ENCODE data around the gene NELFB.
A peak's percentile ranks its signal among the peaks of the same experiment; 100 is the strongest.

NELFB gene

DNA sequence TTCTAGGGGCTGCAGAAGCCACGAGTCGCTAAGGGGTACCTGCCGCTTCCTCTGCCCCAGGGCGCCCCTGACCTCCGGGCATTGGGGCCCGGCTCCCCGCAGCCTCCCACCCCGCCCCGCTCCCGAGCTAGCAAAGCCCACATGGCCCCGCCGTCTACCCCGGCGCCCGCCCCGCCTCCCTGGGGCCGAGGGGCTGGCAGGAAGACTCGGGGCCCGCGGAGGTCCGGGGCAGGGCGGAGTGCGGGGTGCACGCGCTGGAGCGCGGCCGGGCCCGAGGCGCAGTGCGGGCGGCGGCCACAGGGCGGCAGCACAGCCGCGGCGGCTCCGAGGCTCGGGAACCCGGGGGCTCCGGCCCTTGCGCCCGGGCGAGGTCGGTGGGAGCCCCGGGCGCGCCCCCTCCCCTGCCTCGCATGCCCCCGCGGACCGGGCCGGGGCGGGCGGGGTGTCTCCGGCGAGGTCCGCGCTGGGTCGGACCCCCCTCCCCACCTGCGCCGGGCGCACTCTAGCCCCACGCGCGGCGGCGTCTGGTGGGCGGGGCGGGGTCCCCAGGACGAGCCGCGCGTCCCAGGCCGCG lies 40.2 kb downstream of the NELFB start:
- Histone ChIP-seq H3K4me3 (peak overlapping the region; percentile 30 to 44), H3K27me3 (peaks cover 10 to 80% of the 10 kb centered on the region in 2 donors), H3K36me3 (no peaks in the 10 kb centered on the region), H3K9me3 (peaks cover 0 to 6% (median 0%) of the 10 kb centered on the region in 3 donors), H3K27ac (no peak overlapping the region), H3K4me1 (peaks cover 0 to 44% (median 25%) of the 10 kb centered on the region in 4 donors)
- intact Hi-C loops (cut with DNase I; ENCODE audit: low total_unique reads): no loop called here
- no peak for DNase-seq
- TF ChIP-seq, protein P1, sequence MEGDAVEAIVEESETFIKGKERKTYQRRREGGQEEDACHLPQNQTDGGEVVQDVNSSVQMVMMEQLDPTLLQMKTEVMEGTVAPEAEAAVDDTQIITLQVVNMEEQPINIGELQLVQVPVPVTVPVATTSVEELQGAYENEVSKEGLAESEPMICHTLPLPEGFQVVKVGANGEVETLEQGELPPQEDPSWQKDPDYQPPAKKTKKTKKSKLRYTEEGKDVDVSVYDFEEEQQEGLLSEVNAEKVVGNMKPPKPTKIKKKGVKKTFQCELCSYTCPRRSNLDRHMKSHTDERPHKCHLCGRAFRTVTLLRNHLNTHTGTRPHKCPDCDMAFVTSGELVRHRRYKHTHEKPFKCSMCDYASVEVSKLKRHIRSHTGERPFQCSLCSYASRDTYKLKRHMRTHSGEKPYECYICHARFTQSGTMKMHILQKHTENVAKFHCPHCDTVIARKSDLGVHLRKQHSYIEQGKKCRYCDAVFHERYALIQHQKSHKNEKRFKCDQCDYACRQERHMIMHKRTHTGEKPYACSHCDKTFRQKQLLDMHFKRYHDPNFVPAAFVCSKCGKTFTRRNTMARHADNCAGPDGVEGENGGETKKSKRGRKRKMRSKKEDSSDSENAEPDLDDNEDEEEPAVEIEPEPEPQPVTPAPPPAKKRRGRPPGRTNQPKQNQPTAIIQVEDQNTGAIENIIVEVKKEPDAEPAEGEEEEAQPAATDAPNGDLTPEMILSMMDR (IDR thresholded peaks at IDR 0.05): peak; percentile 21 to 63

DNA sequence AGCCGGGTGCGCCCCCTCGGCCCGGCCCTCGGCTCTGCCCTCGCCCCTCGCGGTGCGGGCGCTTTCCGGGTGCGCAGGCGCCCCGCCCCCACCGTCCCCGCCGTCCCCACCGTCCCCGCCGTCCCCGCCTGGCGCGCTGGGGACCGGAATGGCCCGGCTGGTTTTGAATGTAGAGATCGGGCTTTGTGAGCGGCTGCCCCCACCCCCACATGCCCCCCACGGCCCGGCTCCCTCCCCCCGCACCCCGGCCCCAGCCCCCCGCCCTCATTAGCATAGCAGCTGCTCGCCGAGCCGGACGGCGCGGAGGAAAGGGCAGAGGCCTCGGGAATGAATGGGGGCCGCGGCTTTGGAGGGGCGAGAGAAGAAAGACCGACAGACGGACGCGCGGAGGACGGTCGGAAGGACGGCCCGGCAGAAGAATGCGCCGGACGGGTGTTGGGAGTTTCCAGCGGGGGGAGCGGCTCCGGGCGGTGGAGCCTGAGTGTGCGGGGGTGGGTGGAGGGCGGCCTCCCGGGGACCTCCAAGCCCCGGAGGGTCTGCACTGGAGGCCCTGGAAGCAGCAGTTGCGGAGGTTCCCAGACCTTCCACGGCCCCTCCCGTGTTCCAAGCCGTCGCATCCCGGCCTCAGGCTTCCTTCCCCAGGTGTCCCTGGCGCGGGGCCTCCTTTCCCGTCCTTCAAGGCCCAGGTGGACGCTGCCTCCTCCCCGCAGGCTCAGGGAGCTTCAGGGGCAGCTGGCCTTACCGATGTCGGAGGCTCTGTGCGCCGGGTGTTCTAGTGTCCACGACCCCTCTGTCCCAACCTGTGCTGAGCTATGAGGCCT lies 40.9 kb downstream of the NELFB start:
- intact Hi-C loops (cut with DNase I; ENCODE audit: low total_unique reads): no loop called here
- Histone ChIP-seq H3K4me3 (peak overlapping the region; percentile 30 to 44), H3K9me3 (peaks cover 0 to 6% (median 0%) of the 10 kb centered on the region in 3 donors), H3K27me3 (peaks cover 10 to 87% of the 10 kb centered on the region in 2 donors), H3K36me3 (no peaks in the 10 kb centered on the region), H3K27ac (peak overlapping the region in 1 of 2 donors; percentile 35), H3K4me1 (peaks cover 4 to 52% (median 32%) of the 10 kb centered on the region in 4 donors)
- TF ChIP-seq, protein P1 (IDR thresholded peaks at IDR 0.05): no peak
- DNase-seq: no peak

DNA sequence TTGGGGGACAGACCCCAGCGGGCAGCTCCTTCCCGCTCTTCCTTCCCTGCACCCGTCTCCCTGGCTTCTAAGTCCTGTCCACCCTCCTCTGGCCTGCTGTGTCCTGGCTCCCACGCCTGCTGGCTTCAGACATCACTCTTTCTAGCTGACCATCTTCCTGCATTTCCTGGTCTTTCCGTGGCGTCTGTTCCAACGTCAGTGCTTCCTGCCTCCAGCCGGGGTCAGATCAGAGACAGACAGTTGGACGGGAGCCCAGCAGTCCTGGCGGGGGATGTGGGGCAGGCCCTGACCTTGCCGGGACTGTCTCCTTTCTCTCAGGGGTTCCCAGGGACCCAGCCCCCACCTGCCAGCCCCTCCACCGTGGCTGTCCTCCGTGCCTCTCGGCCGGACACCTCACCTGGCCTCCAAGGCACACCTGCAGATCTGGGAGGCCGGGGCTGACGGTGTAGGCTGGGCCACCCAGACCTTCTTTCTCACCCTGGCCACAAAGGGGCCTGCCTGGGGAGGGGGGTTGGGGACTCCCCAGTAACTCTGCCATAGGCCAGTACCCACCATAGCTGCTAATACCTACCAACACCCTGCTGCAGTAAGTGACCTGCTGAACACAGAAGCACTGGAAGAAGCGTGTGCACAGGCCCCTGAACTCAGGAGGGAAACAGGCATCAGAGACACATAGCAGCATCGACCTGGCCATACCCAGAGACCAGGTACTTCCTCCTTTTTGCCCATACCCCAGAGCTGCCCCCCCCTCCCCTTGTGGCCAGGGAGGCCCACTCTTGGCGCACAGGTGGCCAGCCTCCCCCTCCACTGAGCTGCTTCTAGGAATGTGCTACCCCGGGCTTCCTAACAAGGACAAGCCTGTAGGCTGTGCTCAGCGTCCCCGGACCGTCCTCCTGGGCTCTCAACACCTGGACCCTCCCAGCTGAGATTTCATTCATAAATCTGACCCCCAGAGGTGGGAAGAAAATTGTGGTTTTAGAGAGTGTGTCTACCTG lies 41.8 kb downstream of the NELFB start:
- Histone ChIP-seq H3K27ac (peak overlapping the region in 1 of 2 donors; percentile 35), H3K36me3 (no peaks in the 10 kb centered on the region), H3K27me3 (peaks cover 10 to 90% of the 10 kb centered on the region in 2 donors), H3K4me1 (peaks cover 4 to 58% (median 38%) of the 10 kb centered on the region in 4 donors), H3K4me3 (peak overlapping the region; percentile 30 to 44), H3K9me3 (peaks cover 0 to 6% (median 0%) of the 10 kb centered on the region in 3 donors)
- TF ChIP-seq, protein P1 (IDR thresholded peaks at IDR 0.05): no peak
- intact Hi-C loops (cut with DNase I; ENCODE audit: low total_unique reads): no loop called here
- DNase-seq: no peak

DNA sequence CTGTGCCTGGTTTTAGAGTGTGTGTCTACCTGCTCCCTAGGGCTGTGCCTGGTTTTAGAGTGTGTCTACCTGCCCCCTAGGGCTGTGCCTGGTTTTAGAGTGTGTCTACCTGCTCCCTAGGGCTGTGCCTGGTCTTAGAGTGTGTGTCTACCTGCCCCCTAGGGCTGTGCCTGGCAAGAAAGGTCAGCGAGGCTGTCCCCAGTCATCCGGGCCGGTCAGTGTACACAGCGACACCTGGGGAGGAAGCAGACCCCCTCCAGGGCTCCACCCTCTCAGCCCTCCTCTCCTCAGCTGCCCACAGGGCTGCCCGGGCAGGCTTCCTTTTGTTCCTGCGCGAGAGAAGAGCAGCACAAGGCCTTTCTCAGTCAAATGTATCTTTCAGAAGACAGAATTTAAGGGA lies 42.8 kb downstream of the NELFB start:
- intact Hi-C loops (cut with DNase I; ENCODE audit: low total_unique reads): no loop called here
- no peak overlapping the region for H3K27ac ChIP-seq
- H3K27me3 ChIP-seq: peaks cover 10 to 91% of the 10 kb centered on the region in 2 donors
- peaks cover 4 to 64% (median 44%) of the 10 kb centered on the region in 4 donors for H3K4me1 ChIP-seq
- DNase-seq: no peak
- no peaks in the 10 kb centered on the region for H3K36me3 ChIP-seq
- TF ChIP-seq, protein P1 (IDR thresholded peaks at IDR 0.05): no peak
- peaks cover 0 to 6% (median 0%) of the 10 kb centered on the region in 3 donors for H3K9me3 ChIP-seq
- H3K4me3 ChIP-seq: no peak overlapping the region
